GM18909 (cell line): Measurements from ENCODE around the gene RNFT2.

ENCODE experiments used
- ATAC-seq: cut with Tn5 transposase; IDR thresholded peaks from one replicate; pipeline ENCODE4 v1.9.1; 2021; ENCODE audit warnings: mild to moderate bottlenecking; ENCODE audit not compliant: unreplicated experiment, poor library complexity

RNFT2 gene

GRCh38 chr12:116891019-116891418, 152.9 kb downstream of the RNFT2 start:
- ATAC-seq: no peak

- ATAC-seq: no peak
These were observed 154.4 kb downstream of the RNFT2 start for GRCh38 chr12:116892349-116893140.

- ATAC-seq: no peak
These were observed 156.8 kb downstream of the RNFT2 start for GRCh38 chr12:116894913-116895312.

GRCh38 chr12:116896411-116896924, 158.4 kb downstream of the RNFT2 start:
- no peak for ATAC-seq

- no peak for ATAC-seq
These were observed 159.4 kb downstream of the RNFT2 start for GRCh38 chr12:116897476-116897875.

GRCh38 chr12:116898669-116899068, 160.6 kb downstream of the RNFT2 start:
- ATAC-seq: no peak

- ATAC-seq: no peak
These were observed 163.5 kb downstream of the RNFT2 start for GRCh38 chr12:116901612-116902011.
